Esophagus squamous epithelium (tissue), 5 donors: ENCODE results near the gene KIF5B. TPM values are rescaled to one million over a fixed set of nuclear protein-coding genes. Genes with fewer than 3 reads are reported as not detected.

Source experiments
- DNase-seq: peaks from one replicate; lab custom pipeline; 2025; lab: John Stamatoyannopoulos, UW
- H3K27ac ChIP-seq, 4 donors: fragments of 200-600 bp; sonication (generic); one replicate each; pipeline ENCODE4 v1.5.1; 2016 to 2019; ENCODE audit warnings: mild to moderate bottlenecking in 1 of 4
- H3K27me3 ChIP-seq, 4 donors: fragments of 200-600 bp; sonication (generic); 1 replicate in 3 of 4; 2 replicates in 1 of 4; pipeline versions ENCODE4 v1.5.1 to v1.6.0; 2017 to 2021; ENCODE audit warnings: antibody characterized with exemption in 1 of 4
- H3K36me3 ChIP-seq, 3 donors: fragments of 200-600 bp; sonication (generic); one replicate each; pipeline ENCODE4 v1.5.1; 2016 to 2019
- H3K4me1 ChIP-seq, 3 donors: fragments of 200-600 bp; sonication (generic); one replicate each; pipeline ENCODE4 v1.5.1; 2017 to 2019
- H3K4me3 ChIP-seq, 4 donors: fragments of 200-600 bp; sonication (generic); 1 replicate in 3 of 4; 2 replicates in 1 of 4; pipeline ENCODE4 v1.5.1; 2016 to 2019; ENCODE audit warnings: mild to moderate bottlenecking in 2 of 4, moderate library complexity in 1 of 4
- H3K9me3 ChIP-seq, 3 donors: fragments of 200-600 bp; sonication (generic); one replicate each; pipeline ENCODE4 v1.5.1; 2016 to 2019
- POLR2A ChIP-seq, 4 donors: fragments of 450-650 bp; IDR thresholded peaks; one replicate each; pipeline ENCODE4 v1.6.1; 2017; ENCODE audit warnings: antibody characterized with exemption in 4 of 4, mild to moderate bottlenecking in 4 of 4, moderate library complexity in 3 of 4
- WGBS, 2 donors: methylation state at CpG; one replicate each; pipeline ENCODE4 v1.1.5; 2018; 5-methylcytosine and 5-hydroxymethylcytosine counted together
- intact Hi-C: fragments of 100-400 bp; cut with DNase I; formaldehyde crosslinking; loops from one replicate; pipeline ENCODE4 v1.15.0; 2022
- total RNA-seq, 4 donors: library from RNA; depleted of rRNA; stranded (reverse); fragments of >200 nt; gene quantifications; one replicate each; pipeline ENCODE4 v1.1.0, GENCODE V29; 2016
- TF ChIP-seq, protein P1 (sequence below), 6 experiments: fragments of 450-650 bp in 4 of 6; fragments of 200-600 bp in 2 of 6; sonication (generic) in 2 of 6; IDR thresholded peaks; one replicate each; pipeline ENCODE4 v1.5.1; 2016 to 2019; ENCODE audit warnings: antibody characterized with exemption in 6 of 6, mild to moderate bottlenecking in 4 of 6, moderate library complexity in 4 of 6
- donor health status: DM: yes; HTN: yes; CAD: no.

KIF5B gene
- total RNA-seq, 4 donors from 2014 or later, result 58.3 to 104 (median 95.1) TPM

- 79 to 93% methylated on average over 4 of the region's 4 CpGs for WGBS, 2 donors
- no peak for TF ChIP-seq POLR2A (IDR thresholded peaks at IDR 0.05)
- TF ChIP-seq, protein P1, sequence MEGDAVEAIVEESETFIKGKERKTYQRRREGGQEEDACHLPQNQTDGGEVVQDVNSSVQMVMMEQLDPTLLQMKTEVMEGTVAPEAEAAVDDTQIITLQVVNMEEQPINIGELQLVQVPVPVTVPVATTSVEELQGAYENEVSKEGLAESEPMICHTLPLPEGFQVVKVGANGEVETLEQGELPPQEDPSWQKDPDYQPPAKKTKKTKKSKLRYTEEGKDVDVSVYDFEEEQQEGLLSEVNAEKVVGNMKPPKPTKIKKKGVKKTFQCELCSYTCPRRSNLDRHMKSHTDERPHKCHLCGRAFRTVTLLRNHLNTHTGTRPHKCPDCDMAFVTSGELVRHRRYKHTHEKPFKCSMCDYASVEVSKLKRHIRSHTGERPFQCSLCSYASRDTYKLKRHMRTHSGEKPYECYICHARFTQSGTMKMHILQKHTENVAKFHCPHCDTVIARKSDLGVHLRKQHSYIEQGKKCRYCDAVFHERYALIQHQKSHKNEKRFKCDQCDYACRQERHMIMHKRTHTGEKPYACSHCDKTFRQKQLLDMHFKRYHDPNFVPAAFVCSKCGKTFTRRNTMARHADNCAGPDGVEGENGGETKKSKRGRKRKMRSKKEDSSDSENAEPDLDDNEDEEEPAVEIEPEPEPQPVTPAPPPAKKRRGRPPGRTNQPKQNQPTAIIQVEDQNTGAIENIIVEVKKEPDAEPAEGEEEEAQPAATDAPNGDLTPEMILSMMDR (IDR thresholded peaks at IDR 0.05), result no peak
- Histone ChIP-seq H3K9me3 (no peaks in the 10 kb centered on the region), H3K36me3 (peaks cover 0 to 89% (median 22%) of the 10 kb centered on the region in 3 donors), H3K4me1 (peaks cover 0 to 28% (median 8%) of the 10 kb centered on the region in 3 donors), H3K4me3 (no peak overlapping the region), H3K27ac (no peak overlapping the region), H3K27me3 (no peaks in the 10 kb centered on the region)
- intact Hi-C loops, result no loop called here
- no peak for DNase-seq
These were observed 19.3 kb downstream of the KIF5B start for GRCh38 chr10:32036922-32037321.

GRCh38 chr10:32035038-32035437 lies 21.2 kb downstream of the KIF5B start:
- H3K27ac ChIP-seq, result no peak overlapping the region
- 64 to 66% methylated on average over 1 of the region's 1 CpG for WGBS, 2 donors
- intact Hi-C loops, result no loop called here
- H3K4me3 ChIP-seq, result no peak overlapping the region
- DNase-seq, result no peak
- H3K27me3 ChIP-seq, result no peaks in the 10 kb centered on the region
- H3K4me1 ChIP-seq, result peaks cover 0 to 9% (median 0%) of the 10 kb centered on the region in 3 donors
- H3K36me3 ChIP-seq, result peaks cover 7 to 98% (median 31%) of the 10 kb centered on the region in 3 donors
- H3K9me3 ChIP-seq, result no peaks in the 10 kb centered on the region
- TF ChIP-seq POLR2A (IDR thresholded peaks at IDR 0.05), result no peak
- TF ChIP-seq, protein P1 (IDR thresholded peaks at IDR 0.05), result no peak

GRCh38 chr10:32033171-32033570 lies 23.1 kb downstream of the KIF5B start:
- Histone ChIP-seq H3K4me3 (no peak overlapping the region), H3K27ac (no peak overlapping the region), H3K9me3 (no peaks in the 10 kb centered on the region), H3K36me3 (peaks cover 12 to 100% (median 38%) of the 10 kb centered on the region in 3 donors), H3K4me1 (no peaks in the 10 kb centered on the region), H3K27me3 (no peaks in the 10 kb centered on the region)
- TF ChIP-seq POLR2A (IDR thresholded peaks at IDR 0.05), result no peak
- TF ChIP-seq, protein P1 (IDR thresholded peaks at IDR 0.05), result no peak
- no peak for DNase-seq
- WGBS, 2 donors, result 84 to 87% methylated on average over 3 to 5 of the region's 5 CpGs
- intact Hi-C loops, result no loop called here

- H3K27me3 ChIP-seq, result no peaks in the 10 kb centered on the region
- no peak for DNase-seq
- 97% methylated on average over 2 to 4 of the region's 4 CpGs for WGBS, 2 donors
- intact Hi-C loops, result no loop called here
- no peak overlapping the region for H3K27ac ChIP-seq
- H3K9me3 ChIP-seq, result no peaks in the 10 kb centered on the region
- H3K36me3 ChIP-seq, result peaks cover 12 to 100% (median 43%) of the 10 kb centered on the region in 3 donors
- TF ChIP-seq, protein P1 (IDR thresholded peaks at IDR 0.05), result no peak
- no peak overlapping the region for H3K4me3 ChIP-seq
- H3K4me1 ChIP-seq, result no peaks in the 10 kb centered on the region
These were observed 24.3 kb downstream of the KIF5B start for GRCh38 chr10:32031920-32032319.

- intact Hi-C loops, result no loop called here
These were observed 24.8 kb downstream of the KIF5B start for GRCh38 chr10:32031424-32031823.

More at GRCh38 chr10:32031424-32031823, 24.8 kb downstream of the KIF5B start:
- Histone ChIP-seq H3K27me3 (no peaks in the 10 kb centered on the region), H3K36me3 (peaks cover 12 to 100% (median 41%) of the 10 kb centered on the region in 3 donors), H3K4me3 (no peak overlapping the region), H3K4me1 (no peaks in the 10 kb centered on the region), H3K27ac (no peak overlapping the region), H3K9me3 (no peaks in the 10 kb centered on the region)
- no peak for DNase-seq
- TF ChIP-seq, protein P1 (IDR thresholded peaks at IDR 0.05), result no peak
- TF ChIP-seq POLR2A (IDR thresholded peaks at IDR 0.05), result no peak
- 83 to 89% methylated on average over 6 of the region's 6 CpGs for WGBS, 2 donors
